Epidermal melanocyte (primary cell): ENCODE measurements around the gene FNBP1L.
"Not testable (repeated sequence)": the region's sequence is repeated elsewhere in the genome, so short reads cannot be mapped to it uniquely, and the experiment has no call there.

Source experiments
- DNase-seq: peaks from one replicate; pipeline ENCODE4 v3.0.0; 2011; ENCODE audit warnings: low spot score; ENCODE audit not compliant: insufficient read length

The FNBP1L gene

GRCh38 chr1:93531193-93531592 is 83.3 kb downstream of the FNBP1L start:
- DNase-seq = no peak

DNA sequence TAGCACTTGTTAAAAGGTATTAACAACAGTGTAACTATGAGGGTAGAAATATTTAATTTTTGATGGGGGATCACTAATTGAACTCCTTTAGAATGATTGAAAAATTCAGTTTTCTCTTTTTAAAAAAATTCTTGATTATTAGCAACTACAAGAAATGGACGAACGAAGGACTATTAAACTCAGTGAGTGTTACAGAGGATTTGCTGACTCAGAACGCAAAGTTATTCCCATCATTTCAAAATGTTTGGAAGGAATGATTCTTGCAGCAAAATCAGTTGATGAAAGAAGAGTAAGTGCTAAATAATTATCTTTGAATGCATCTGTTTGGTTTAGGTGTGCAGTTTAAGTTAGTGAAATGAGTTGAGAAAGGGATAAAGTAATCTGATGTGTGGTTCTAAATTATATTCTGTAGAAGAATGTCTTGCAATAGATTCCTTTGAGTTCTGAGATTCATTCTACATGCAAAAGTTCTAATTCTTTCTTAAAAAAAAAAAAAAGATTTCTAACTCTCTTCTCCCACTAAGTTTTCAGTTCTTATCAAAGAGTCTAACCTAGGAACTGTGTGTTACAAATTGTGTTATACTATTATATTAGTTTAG is 85.0 kb downstream of the FNBP1L start:
- no peak for DNase-seq

GRCh38 chr1:93533677-93534076 is 85.8 kb downstream of the FNBP1L start:
- no peak for DNase-seq

DNA sequence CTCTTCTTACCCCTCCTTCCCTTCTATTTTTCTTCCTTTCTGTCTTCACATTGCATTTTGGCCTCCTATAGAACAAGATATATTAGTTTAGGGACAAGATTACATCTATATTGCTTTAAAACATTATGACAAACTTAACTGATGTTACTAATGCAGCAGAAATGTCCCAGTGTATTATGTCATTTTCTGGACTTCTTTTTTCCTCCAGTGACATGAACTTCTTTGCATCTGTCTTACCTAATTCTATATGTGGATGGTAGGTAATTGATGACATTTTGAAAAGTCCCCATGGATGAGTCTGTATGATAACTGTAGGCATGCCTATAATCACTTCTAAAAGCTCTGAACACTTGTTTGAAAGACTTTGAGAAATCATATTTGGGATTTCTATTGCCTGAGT is 89.5 kb downstream of the FNBP1L start:
- no peak for DNase-seq

- no peak for DNase-seq
Observed at GRCh38 chr1:93537924-93538323, 90.0 kb downstream of the FNBP1L start.

DNA sequence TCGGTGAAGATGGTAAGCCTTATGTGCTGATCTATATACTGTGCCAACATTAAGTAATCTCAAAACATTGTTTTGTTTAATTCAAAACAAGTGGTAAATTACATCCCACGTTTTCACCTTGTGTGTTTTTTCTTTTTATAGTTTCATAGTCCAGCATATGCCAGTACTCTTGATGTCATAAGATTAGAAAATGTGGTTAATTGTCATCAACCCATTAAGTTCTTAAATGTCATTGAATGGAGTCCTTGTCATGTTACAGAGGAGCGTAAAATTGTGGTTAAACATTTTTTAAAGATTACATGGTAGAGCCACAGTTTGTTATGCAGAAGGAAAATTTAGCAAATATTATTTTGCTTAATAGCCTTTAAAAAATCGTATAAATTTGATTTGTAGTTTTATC is 93.1 kb downstream of the FNBP1L start:
- no peak for DNase-seq

DNA sequence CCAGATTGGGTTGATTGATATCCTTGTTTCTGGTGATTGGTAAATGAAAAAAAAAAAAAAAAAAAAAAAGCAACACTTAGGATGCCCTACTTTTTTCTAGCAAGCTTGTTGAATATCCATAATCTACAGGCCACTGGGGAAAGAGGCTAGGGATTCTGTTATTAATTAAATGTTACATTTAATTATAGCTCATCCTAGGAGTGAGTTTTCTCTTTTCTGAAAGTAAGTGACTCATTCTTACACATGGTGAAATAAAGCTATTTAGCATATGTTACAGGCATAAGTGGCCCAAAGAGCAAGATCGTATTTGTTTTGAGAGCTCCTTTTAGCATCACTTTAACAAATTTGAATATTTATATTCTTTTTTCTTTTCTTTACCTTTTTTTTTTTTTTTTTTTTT is 94.5 kb downstream of the FNBP1L start:
- DNase-seq = no peak

- no peak for DNase-seq
Observed at GRCh38 chr1:93546162-93546863, 98.4 kb downstream of the FNBP1L start.

- DNase-seq = no peak
Observed at GRCh38 chr1:93549131-93549530, 101.2 kb downstream of the FNBP1L start.

DNA sequence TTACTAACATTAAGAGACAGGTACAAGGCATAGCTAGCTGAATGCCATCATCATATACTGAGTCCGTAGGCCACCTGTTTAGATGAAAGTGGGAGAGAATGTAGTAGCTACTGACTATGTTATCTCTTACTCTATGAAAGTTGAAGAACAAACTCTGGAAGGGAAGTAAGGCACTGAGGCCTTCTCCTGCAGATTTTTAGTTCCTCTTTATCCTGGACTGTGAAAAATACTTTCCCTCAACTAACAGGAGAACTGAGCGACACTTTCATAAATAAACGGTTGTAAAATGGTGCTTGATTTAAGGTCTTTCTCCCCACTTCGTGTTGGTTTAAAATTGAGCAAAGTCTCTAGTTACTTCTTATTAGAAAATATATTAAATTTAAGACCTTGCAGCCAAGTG is 101.9 kb downstream of the FNBP1L start:
- DNase-seq = no peak

DNA sequence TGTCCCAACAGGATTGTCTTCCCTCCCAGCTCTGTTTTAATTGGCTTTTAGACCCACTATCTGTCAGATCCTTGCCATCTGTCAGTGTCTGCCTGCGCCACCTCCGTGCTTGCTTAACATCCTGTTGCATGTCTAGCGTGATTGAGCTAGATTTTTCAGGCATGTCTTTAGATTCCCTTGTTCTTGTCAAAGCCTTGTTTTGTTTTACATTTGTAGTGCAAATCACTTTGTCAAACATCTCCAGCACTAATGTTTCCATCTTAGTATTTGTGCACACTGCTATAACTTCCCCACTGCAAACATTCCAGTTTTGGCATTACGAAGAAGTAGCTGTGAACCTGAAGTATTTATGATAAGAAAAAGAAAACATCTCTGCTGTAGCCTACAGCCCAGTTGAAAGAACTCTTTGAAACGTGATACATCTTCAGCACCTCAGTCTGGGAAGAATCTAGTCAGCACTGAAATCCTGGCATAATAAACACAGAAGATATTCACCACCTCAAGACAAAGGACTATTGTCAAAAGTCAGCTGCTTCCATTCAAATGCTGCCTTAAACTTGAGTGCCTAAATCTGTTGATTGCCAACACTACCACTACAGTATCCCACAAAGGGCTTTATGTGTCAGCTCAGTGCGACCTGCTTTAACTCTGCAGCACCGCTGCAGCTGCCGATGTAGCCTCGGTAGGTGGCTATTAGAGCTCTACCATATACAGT is 105.0 kb downstream of the FNBP1L start:
- DNase-seq = peak; percentile 50

DNA sequence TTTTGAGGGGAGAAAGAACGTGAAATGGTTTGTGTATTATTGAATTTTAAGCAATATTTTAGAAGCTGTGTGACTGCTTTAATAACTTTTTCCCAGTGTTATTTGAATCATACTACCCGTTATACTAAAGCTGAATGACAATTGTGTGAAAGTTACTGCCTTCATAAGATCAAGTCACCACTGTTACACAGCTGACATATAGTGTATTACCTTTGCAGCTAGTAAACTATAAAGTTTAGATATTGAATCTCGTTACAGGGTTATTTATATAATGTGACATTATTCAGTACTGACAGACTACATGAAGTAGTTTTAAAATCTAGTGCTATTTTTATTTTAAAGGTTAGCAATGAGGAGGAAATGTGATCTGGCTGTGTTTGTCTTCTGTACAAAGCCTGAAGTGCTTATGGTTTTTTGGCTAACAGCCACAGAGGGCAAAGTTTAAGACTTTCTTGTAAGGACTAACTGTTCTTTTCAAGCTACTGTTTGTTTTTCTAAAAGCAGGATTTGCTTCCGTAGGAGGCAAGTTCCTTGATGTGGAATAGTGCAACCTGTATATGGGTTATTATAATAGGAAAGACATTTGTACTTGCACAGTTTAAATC is 106.1 kb downstream of the FNBP1L start:
- DNase-seq = not testable (repeated sequence)

- no peak for DNase-seq
Observed at GRCh38 chr1:93554883-93555872, 107.3 kb downstream of the FNBP1L start.

DNA sequence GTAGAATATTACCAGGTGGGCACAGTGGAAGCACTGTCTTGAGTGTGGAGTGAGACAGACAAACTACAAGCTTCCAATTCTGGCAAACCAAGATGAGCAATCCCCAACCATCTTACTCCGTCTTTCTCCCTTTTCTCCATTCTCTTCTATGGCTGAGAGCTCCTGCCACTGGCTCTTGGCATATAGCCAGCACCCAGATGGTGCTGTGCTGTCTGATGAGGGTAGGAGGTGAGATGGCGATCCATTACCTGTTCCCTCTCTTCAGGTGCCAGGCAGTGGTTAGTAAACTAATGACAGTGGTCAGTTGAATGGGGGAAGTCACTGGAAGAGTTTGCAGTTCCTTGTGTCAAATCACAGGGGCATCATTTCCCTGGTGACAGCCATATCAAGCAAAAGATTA is 108.4 kb downstream of the FNBP1L start:
- no peak for DNase-seq

- DNase-seq = no peak
Observed at GRCh38 chr1:93559045-93559444, 111.1 kb downstream of the FNBP1L start.

DNA sequence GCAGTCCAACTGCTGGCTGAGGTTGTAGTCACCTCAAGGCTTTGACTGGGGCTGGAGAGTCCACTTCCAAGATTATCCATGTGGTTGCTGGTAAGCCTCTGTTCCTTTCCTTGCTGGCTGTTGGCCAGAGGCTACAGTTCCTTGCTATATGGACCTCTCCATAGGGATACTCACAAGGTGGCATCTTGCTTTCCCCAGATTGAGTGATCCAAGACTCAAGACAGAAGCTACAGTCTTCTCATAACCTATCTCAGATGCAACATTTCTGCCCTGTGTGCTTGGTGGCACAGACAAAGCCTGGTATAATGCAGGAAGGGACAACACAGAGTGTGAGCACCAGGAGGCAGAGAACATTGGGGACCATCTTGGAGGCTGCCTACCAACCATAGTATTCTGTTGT is 111.8 kb downstream of the FNBP1L start:
- DNase-seq = no peak

- DNase-seq = no peak
Observed at GRCh38 chr1:93565496-93566206, 117.7 kb downstream of the FNBP1L start.

GRCh38 chr1:93566227-93566626 is 118.3 kb downstream of the FNBP1L start:
- DNase-seq = no peak

DNA sequence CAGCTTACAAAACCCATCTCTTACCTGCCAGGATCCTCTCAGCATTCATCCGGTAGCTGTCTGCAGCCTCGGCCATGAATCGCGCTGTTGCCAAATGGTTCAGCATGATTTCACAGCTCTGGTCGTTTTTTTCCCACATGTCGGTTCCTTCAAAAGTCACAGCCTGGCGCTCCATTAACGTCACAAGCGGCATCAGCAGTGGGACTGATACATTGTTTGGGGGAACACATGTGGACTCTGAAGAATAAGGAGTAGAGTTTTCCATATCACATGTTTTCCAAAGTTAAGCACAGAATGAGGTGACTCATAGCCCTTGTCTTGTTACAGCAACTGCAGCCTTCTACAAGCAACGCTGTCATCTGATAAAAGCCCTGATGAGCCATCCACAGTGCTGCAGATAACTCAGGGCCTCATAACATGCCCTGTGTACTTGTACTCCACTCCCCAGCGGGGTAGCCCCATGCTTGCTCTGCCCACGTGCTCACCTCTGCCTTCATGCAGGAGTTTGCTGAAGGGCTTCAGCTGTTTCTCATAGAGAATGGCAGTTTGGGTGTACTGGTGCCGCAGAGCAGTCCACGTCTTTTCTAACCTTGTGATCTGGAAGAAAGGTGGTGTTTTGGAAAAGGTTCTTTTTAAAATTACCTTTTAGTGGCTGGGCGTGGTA is 119.5 kb downstream of the FNBP1L start:
- DNase-seq = no peak

GRCh38 chr1:93569489-93569888 is 121.6 kb downstream of the FNBP1L start:
- DNase-seq = no peak
